Fibroblast of lung (primary cell): ENCODE data around the gene WDR47. TPM values are rescaled to one million over a fixed set of nuclear protein-coding genes. Genes with fewer than 3 reads are reported as not detected.
"Not testable (repeated sequence)": the region's sequence is repeated elsewhere in the genome, so short reads cannot be mapped to it uniquely, and the experiment has no call there.

Experiments
- DNase-seq, 2 donors: peaks; one replicate each; pipeline versions ENCODE4 v3.0.0 to v3.0.0-alpha.2; 2010; ENCODE audit warnings: low read depth in 2 of 2
- H2AFZ ChIP-seq: 2 replicates; pipeline ENCODE4 v1.5.1; 2012; ENCODE audit warnings: low read length, control low read depth, inconsistent platforms
- H3K27ac ChIP-seq: 2 replicates; pipeline ENCODE4 v1.5.1; 2011; ENCODE audit warnings: low read length, control low read depth; ENCODE audit not compliant: insufficient read depth
- H3K27me3 ChIP-seq: 2 replicates; pipeline ENCODE4 v1.5.1; 2011; ENCODE audit warnings: mild to moderate bottlenecking, low read length; ENCODE audit not compliant: control insufficient read depth, insufficient read depth
- H3K36me3 ChIP-seq: 2 replicates; pipeline ENCODE4 v1.5.1; 2011; ENCODE audit warnings: low read length; ENCODE audit not compliant: control insufficient read depth, insufficient read depth
- H3K4me1 ChIP-seq: 2 replicates; pipeline ENCODE4 v1.5.1; 2011; ENCODE audit warnings: low read length; ENCODE audit not compliant: control insufficient read depth, insufficient read depth; ENCODE audit errors: extremely low read depth
- H3K4me2 ChIP-seq: 2 replicates; pipeline ENCODE4 v1.5.1; 2011; ENCODE audit warnings: low read length, control low read depth; ENCODE audit not compliant: insufficient read depth; ENCODE audit errors: extremely low read depth
- H3K4me3 ChIP-seq, 4 experiments: fragments of 200-600 bp in 1 of 4; sonication (generic) in 1 of 4; replicated peaks in 1 of 4; 2 replicates each; pipeline ENCODE4 v1.5.1; 2011 to 2016; ENCODE audit warnings: low read length in 4 of 4, low read depth in 3 of 4, mild to moderate bottlenecking in 3 of 4, control low read depth in 2 of 4, inconsistent platforms in 1 of 4, mixed read lengths in 1 of 4; ENCODE audit not compliant: insufficient read depth in 1 of 4; ENCODE audit errors: control extremely low read depth in 1 of 4
- H3K79me2 ChIP-seq: 2 replicates; pipeline ENCODE4 v1.5.1; 2012; ENCODE audit warnings: mild to moderate bottlenecking, low read length, inconsistent platforms; ENCODE audit not compliant: control insufficient read depth, insufficient read depth
- H3K9ac ChIP-seq: 2 replicates; pipeline ENCODE4 v1.5.1; 2011; ENCODE audit warnings: mild to moderate bottlenecking, low read length, control low read depth; ENCODE audit not compliant: insufficient read depth
- H3K9me3 ChIP-seq: 2 replicates; pipeline ENCODE4 v1.5.1; 2012; ENCODE audit warnings: low read depth, low read length; ENCODE audit not compliant: control insufficient read depth, insufficient read depth
- H4K20me1 ChIP-seq: 2 replicates; pipeline ENCODE4 v1.5.1; 2011; ENCODE audit warnings: low read length; ENCODE audit not compliant: control insufficient read depth, insufficient read depth; ENCODE audit errors: extremely low read depth
- EZH2 ChIP-seq: IDR thresholded peaks from 2 replicates; pipeline ENCODE4 v1.5.1; 2012; ENCODE audit warnings: low read length, control low read depth, mild to moderate bottlenecking; ENCODE audit errors: missing control alignments
- polyA plus RNA-seq, 2 donors: library from polyadenylated mRNA; depleted of rRNA in 1 of 2; stranded (reverse) in 1 of 2; unstranded in 1 of 2; fragments of >200 nt; gene quantifications; 2 replicates each; pipeline ENCODE4 v1.2.1, GENCODE V29; 2011 to 2012; ENCODE audit warnings: missing spikeins in 1 of 2
- total RNA-seq: library from RNA; depleted of rRNA; stranded (reverse); fragments of >200 nt; gene quantifications from 2 replicates; pipeline ENCODE4 v1.2.1, GENCODE V29; 2014
- TF ChIP-seq, protein P1 (sequence below), 2 donors: IDR thresholded peaks in 1 of 2; conservative IDR thresholded peaks in 1 of 2; 1 replicate in 1 of 2; 2 replicates in 1 of 2; pipeline ENCODE4 v1.5.1; 2011 to 2012; ENCODE audit warnings: low read length in 2 of 2, control low read depth in 1 of 2, inconsistent platforms in 1 of 2, low read depth in 1 of 2, mild to moderate bottlenecking in 1 of 2

Gene WDR47
- total and polyA plus RNA-seq, 2 donors (not counting 1 experiment from before 2014, with no cell fraction given) = 19.7 to 22.6 TPM

DNA sequence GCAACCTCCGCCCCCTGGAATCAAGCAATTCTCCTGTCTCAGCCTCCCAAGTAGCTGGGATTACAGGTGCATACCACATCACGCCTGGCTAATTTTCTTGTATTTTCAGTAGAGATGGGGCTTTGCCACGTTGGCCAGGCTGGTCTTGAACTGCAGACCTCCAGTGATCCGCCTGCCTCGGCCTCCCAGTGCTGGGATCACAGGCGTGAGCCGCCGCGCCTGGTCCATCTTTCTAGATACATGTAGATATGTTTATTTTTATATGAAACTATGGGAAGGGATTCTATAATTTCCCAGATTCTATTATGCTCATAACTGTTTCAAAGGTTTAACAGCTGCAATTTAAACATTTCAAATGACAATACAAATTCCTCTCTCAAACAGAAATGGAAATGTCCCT is 105.7 kb downstream of the WDR47 start:
- no peak for DNase-seq
- Histone ChIP-seq H3K4me1 (no peaks in the 10 kb centered on the region), H3K36me3 (peaks cover 17% of the 10 kb centered on the region), H3K9ac (no peak overlapping the region), H2AFZ (no peak overlapping the region), H3K9me3 (no peaks in the 10 kb centered on the region), H3K4me2 (no peak overlapping the region), H3K4me3 (no peak overlapping the region), H4K20me1 (no peaks in the 10 kb centered on the region), H3K79me2 (no peaks in the 10 kb centered on the region), H3K27ac (no peak overlapping the region), H3K27me3 (no peaks in the 10 kb centered on the region)
- TF ChIP-seq, protein P1, sequence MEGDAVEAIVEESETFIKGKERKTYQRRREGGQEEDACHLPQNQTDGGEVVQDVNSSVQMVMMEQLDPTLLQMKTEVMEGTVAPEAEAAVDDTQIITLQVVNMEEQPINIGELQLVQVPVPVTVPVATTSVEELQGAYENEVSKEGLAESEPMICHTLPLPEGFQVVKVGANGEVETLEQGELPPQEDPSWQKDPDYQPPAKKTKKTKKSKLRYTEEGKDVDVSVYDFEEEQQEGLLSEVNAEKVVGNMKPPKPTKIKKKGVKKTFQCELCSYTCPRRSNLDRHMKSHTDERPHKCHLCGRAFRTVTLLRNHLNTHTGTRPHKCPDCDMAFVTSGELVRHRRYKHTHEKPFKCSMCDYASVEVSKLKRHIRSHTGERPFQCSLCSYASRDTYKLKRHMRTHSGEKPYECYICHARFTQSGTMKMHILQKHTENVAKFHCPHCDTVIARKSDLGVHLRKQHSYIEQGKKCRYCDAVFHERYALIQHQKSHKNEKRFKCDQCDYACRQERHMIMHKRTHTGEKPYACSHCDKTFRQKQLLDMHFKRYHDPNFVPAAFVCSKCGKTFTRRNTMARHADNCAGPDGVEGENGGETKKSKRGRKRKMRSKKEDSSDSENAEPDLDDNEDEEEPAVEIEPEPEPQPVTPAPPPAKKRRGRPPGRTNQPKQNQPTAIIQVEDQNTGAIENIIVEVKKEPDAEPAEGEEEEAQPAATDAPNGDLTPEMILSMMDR (conservative IDR thresholded peaks at IDR 0.05 in 1 of 2, IDR thresholded peaks at IDR 0.05 in 1 of 2; ENCODE audit: low read depth in 1 of 2, low read length in 2 of 2) = no peak
- TF ChIP-seq EZH2 = no peak

GRCh38 chr1:108933944-108934343 is 108.0 kb downstream of the WDR47 start:
- Histone ChIP-seq H3K9me3 (no peaks in the 10 kb centered on the region), H3K79me2 (no peaks in the 10 kb centered on the region), H3K27me3 (no peaks in the 10 kb centered on the region), H3K4me2 (no peak overlapping the region), H3K4me3 (no peak overlapping the region), H4K20me1 (no peaks in the 10 kb centered on the region), H3K4me1 (no peaks in the 10 kb centered on the region), H3K9ac (no peak overlapping the region), H3K27ac (no peak overlapping the region), H2AFZ (no peak overlapping the region), H3K36me3 (peaks cover 17% of the 10 kb centered on the region)
- no peak for TF ChIP-seq EZH2
- TF ChIP-seq, protein P1 (conservative IDR thresholded peaks at IDR 0.05 in 1 of 2, IDR thresholded peaks at IDR 0.05 in 1 of 2; ENCODE audit: low read depth in 1 of 2, low read length in 2 of 2) = no peak
- DNase-seq = no peak

DNA sequence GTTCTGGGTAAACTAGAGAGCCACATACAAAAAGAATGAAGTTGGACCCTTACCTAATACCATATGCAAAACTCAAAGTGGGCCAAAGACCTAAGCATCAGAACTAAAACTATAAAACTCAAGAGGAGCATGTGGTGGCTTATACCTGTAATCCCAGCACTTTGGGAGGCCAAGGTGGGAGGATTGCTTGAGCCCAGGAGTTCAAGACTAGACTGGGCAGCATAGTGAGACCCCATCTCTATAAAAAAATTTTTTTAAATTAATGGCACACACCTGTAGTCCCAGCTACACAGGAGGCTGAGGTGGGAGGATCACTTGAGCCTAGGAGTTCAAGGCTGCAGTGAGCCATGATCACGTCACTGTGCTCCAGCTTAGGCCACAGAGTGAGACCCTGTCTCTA is 114.3 kb downstream of the WDR47 start:
- H3K4me3 ChIP-seq, H2AFZ ChIP-seq, H3K79me2 ChIP-seq, H3K4me2 ChIP-seq, H3K9me3 ChIP-seq, H3K9ac ChIP-seq, H3K4me1 ChIP-seq, H3K27ac ChIP-seq, H3K27me3 ChIP-seq, H4K20me1 ChIP-seq, DNase-seq: not testable (repeated sequence)
- H3K36me3 ChIP-seq = peaks cover 13% of the 10 kb centered on the region
